ENCODE results near the gene NUP205.

DNA sequence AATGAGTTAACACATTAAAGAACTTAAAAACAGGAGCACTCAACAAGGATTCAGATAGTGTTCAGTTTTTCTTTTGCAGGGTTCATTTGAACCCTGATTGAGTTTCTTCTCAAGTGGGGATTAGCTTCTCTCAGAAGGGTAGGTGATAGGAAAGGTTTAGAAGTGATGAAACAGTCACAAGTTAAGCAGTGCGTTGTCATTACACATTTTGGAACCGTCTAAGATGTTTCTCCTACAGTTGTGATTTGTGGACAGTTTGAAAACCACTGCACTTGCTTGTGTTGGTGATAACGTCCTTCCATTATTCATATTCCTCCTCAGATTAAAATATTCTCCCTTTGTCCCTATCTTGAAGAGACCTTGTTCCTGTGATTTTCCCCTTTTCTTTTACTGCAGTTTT lies 107.3 kb downstream of the NUP205 start:
- TF ChIP-seq EP300 (IDR thresholded peaks at IDR 0.05) (no peak), POLR2A (IDR thresholded peaks at IDR 0.05) (no peak), POLR2AphosphoS5 (IDR thresholded peaks at IDR 0.05) (no peak)
- TF ChIP-seq, protein P1, sequence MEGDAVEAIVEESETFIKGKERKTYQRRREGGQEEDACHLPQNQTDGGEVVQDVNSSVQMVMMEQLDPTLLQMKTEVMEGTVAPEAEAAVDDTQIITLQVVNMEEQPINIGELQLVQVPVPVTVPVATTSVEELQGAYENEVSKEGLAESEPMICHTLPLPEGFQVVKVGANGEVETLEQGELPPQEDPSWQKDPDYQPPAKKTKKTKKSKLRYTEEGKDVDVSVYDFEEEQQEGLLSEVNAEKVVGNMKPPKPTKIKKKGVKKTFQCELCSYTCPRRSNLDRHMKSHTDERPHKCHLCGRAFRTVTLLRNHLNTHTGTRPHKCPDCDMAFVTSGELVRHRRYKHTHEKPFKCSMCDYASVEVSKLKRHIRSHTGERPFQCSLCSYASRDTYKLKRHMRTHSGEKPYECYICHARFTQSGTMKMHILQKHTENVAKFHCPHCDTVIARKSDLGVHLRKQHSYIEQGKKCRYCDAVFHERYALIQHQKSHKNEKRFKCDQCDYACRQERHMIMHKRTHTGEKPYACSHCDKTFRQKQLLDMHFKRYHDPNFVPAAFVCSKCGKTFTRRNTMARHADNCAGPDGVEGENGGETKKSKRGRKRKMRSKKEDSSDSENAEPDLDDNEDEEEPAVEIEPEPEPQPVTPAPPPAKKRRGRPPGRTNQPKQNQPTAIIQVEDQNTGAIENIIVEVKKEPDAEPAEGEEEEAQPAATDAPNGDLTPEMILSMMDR (IDR thresholded peaks at IDR 0.05) = no peak
